C4-2B (cell line): Measurements from ENCODE around the gene DUSP18.
"Not testable (repeated sequence)": the region's sequence is repeated elsewhere in the genome, so short reads cannot be mapped to it uniquely, and the experiment has no call there.

Experiments used
- H3K27ac ChIP-seq: fragments of 450-650 bp; 2 replicates; pipeline ENCODE4 v1.5.1; 2017
- ZFX ChIP-seq: fragments of 450-650 bp; IDR thresholded peaks from 2 replicates; pipeline ENCODE4 v1.6.1; 2017
- TF ChIP-seq, protein P1 (sequence below): fragments of 450-650 bp; conservative IDR thresholded peaks from 2 replicates; pipeline ENCODE4 v1.5.1; 2017; ENCODE audit warnings: mild to moderate bottlenecking

DUSP18 gene

GRCh38 chr22:30689622-30690021 is 21.9 kb upstream of the DUSP18 start:
- no peak for TF ChIP-seq ZFX
- TF ChIP-seq, protein P1, sequence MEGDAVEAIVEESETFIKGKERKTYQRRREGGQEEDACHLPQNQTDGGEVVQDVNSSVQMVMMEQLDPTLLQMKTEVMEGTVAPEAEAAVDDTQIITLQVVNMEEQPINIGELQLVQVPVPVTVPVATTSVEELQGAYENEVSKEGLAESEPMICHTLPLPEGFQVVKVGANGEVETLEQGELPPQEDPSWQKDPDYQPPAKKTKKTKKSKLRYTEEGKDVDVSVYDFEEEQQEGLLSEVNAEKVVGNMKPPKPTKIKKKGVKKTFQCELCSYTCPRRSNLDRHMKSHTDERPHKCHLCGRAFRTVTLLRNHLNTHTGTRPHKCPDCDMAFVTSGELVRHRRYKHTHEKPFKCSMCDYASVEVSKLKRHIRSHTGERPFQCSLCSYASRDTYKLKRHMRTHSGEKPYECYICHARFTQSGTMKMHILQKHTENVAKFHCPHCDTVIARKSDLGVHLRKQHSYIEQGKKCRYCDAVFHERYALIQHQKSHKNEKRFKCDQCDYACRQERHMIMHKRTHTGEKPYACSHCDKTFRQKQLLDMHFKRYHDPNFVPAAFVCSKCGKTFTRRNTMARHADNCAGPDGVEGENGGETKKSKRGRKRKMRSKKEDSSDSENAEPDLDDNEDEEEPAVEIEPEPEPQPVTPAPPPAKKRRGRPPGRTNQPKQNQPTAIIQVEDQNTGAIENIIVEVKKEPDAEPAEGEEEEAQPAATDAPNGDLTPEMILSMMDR, result no peak

GRCh38 chr22:30687358-30687757 is 19.7 kb upstream of the DUSP18 start:
- TF ChIP-seq ZFX, result no peak
- TF ChIP-seq, protein P1, result no peak
- no peak overlapping the region for H3K27ac ChIP-seq

More at GRCh38 chr22:30689622-30690021, 21.9 kb upstream of the DUSP18 start:
- H3K27ac ChIP-seq, result no peak overlapping the region

DNA sequence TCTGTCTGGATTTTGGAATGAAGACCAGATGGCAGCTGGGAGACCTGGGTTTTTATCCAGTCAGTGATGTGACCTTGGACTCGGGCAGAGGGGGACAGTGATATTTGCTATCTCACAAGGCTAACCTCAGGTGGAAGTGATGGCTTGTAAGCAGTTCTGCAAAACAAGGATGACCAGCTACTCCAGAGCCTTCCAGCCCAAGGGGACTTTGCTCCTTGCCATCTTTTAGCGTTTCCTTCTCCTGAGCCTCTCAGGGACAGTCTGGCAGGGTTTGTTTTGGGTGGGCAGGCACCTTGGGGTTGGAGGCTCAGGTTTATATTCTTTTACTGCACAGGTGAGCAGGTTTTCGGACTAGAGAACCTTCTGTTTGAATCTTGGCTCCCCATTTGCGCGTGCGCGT is 17.5 kb upstream of the DUSP18 start:
- TF ChIP-seq, protein P1, result no peak
- no peak for TF ChIP-seq ZFX
- no peak overlapping the region for H3K27ac ChIP-seq

DNA sequence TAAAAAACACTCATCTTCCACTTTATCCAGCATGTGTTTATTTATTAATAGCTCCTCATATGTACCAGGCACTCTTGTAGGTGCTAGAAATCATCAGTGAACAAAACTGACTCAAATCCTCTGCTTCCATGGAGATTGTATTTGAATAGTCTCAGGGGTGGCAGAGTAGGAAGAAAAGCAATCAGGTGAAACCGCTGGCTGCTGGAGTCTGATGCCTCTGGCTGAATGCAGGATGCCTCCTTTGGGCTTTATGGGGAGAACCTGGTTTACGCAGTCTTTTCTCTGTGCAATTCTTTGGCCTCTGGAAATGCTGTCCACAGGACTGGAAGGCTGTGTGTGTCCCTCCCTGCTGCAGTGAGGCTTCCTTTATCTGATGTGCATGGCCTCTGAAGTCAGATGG is 14.2 kb upstream of the DUSP18 start:
- no peak overlapping the region for H3K27ac ChIP-seq
- TF ChIP-seq ZFX, result no peak
- TF ChIP-seq, protein P1, result no peak

- TF ChIP-seq, protein P1, result no peak
- no peak for TF ChIP-seq ZFX
- H3K27ac ChIP-seq, result no peak overlapping the region
Observed at GRCh38 chr22:30680991-30681770, 13.5 kb upstream of the DUSP18 start.

- not testable (repeated sequence) for H3K27ac ChIP-seq
Observed at GRCh38 chr22:30679895-30680690, 12.4 kb upstream of the DUSP18 start.

DNA sequence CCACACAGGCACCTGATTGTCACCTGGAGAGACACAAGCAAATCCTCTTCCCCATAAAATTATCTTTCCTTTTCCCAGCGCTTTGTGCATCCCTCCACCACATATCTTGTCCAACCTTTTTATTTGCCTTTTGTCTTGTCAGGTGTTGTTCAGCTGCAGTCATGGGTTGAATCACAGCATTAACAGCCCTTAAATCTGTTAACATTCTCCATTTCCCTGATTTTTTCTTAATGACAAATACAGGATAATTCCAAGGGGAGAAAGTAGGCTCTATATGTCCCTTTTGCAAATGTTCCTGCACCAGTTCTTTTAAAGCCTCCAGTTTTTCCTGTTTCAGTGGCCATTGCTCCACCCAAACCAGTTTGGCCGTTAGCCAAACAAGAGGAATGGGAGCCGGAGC is 8.9 kb upstream of the DUSP18 start:
- not testable (repeated sequence) for H3K27ac ChIP-seq

GRCh38 chr22:30675436-30675835 is 7.8 kb upstream of the DUSP18 start:
- no peak for TF ChIP-seq ZFX
- TF ChIP-seq, protein P1, result no peak

More at GRCh38 chr22:30675436-30675835, 7.8 kb upstream of the DUSP18 start:
- no peak overlapping the region for H3K27ac ChIP-seq
